K562 (cell line): ENCODE measurements around the gene NMB. TPM values are rescaled to one million over a fixed set of nuclear protein-coding genes. Genes with fewer than 3 reads are reported as not detected.

ENCODE experiments used
- ATAC-seq: fragments of 200-7000 bp; cut with Tn5 transposase; 3 replicates; pipeline ENCODE4 v1.9.1; 2020; ENCODE audit warnings: moderate library complexity
- BruUV-seq: library from RNA; stranded (reverse); fragments of 400-500 nt; replicated peaks from 2 replicates; lab custom pipeline; 2021; lab: Mats Ljungman, UMichigan
- CTCF ChIA-PET: fragments of 300-600 bp; formaldehyde crosslinking; extraction: SDS; loops from one replicate; lab custom pipeline; 2021; ENCODE audit warnings: low intra/inter-chr PET ratio; lab: Yijun Ruan, JAX
- POLR2A ChIA-PET: fragments of 300-600, 350-650 bp; sonication (Branson Sonifier 250); formaldehyde crosslinking; extraction: SDS; loops from one replicate; lab custom pipeline; 2021; ENCODE audit warnings: antibody characterized with exemption, inconsistent platforms; lab: Yijun Ruan, JAX
- DNase-seq, 4 experiments: peaks; one replicate each; pipeline versions ENCODE4 v3.0.0 to v3.0.0-alpha.2; 2011 to 2018; ENCODE audit warnings: low spot score in 3 of 4, mixed read lengths in 3 of 4; ENCODE audit errors: extremely low read depth in 1 of 4
- FAIRE-seq: peaks from 2 replicates; lab custom pipeline; 2011; peaks lifted over from hg19 to GRCh38; lab: Jason Lieb, UNC
- H2AFZ ChIP-seq: 2 replicates; pipeline ENCODE4 v1.6.0; 2011; ENCODE audit warnings: low read depth, low read length, control low read depth, inconsistent platforms
- H3K27ac ChIP-seq: fragments of 200-600 bp; 3 replicates; pipeline ENCODE4 v1.8.0; 2011; ENCODE audit warnings: low read depth, mild to moderate bottlenecking, control low read depth, inconsistent platforms, low read length, moderate library complexity, mixed read lengths; ENCODE audit errors: extremely low read depth
- H3K27me3 ChIP-seq, 2 experiments: fragments of 300-600 bp in 1 of 2; 2 replicates in 1 of 2; 3 replicates in 1 of 2; pipeline versions ENCODE4 v1.6.0 to v1.8.0; 2011; ENCODE audit warnings: inconsistent platforms in 2 of 2, low read length in 2 of 2, mild to moderate bottlenecking in 1 of 2, mixed read lengths in 1 of 2, moderate library complexity in 1 of 2; ENCODE audit not compliant: control insufficient read depth in 2 of 2, insufficient read depth in 2 of 2
- H3K36me3 ChIP-seq: fragments of 300-600 bp; 3 replicates; pipeline ENCODE4 v1.8.0; 2011; ENCODE audit warnings: mild to moderate bottlenecking, low read length, inconsistent platforms; ENCODE audit not compliant: control insufficient read depth, insufficient read depth
- H3K4me1 ChIP-seq, 2 experiments: fragments of 200-600 bp in 1 of 2; replicated peaks in 1 of 2; 2 replicates in 1 of 2; 3 replicates in 1 of 2; pipeline versions ENCODE4 v1.5.1 to v1.8.0; 2011; ENCODE audit warnings: inconsistent platforms in 2 of 2, low read length in 2 of 2, mild to moderate bottlenecking in 1 of 2, mixed read lengths in 1 of 2, moderate library complexity in 1 of 2; ENCODE audit not compliant: control insufficient read depth in 2 of 2, insufficient read depth in 2 of 2
- H3K4me2 ChIP-seq: 2 replicates; pipeline ENCODE4 v1.6.1; 2011; ENCODE audit warnings: low read length, control low read depth, inconsistent platforms, mixed read lengths; ENCODE audit not compliant: insufficient read depth
- H3K4me3 ChIP-seq: fragments of 200-600 bp; sonication (generic), shearing (Covaris generic); 2 replicates; pipeline ENCODE4 v1.5.1; 2016; ENCODE audit warnings: control low read depth, inconsistent platforms
- H3K79me2 ChIP-seq: fragments of 200-600 bp; 3 replicates; pipeline ENCODE4 v1.8.0; 2011; ENCODE audit warnings: low read length, inconsistent platforms; ENCODE audit not compliant: control insufficient read depth, insufficient read depth
- H3K9ac ChIP-seq, 2 experiments: 2 replicates each; pipeline versions ENCODE4 v1.6.0 to v1.6.1; 2011; ENCODE audit warnings: low read depth in 2 of 2, low read length in 2 of 2, control low read depth in 1 of 2, inconsistent platforms in 1 of 2, mild to moderate bottlenecking in 1 of 2, mixed read lengths in 1 of 2; ENCODE audit not compliant: insufficient read depth in 1 of 2
- H3K9me1 ChIP-seq: one replicate; pipeline ENCODE4 v1.6.0; 2011; ENCODE audit warnings: inconsistent platforms, mild to moderate bottlenecking, low read length, moderate library complexity; ENCODE audit not compliant: control insufficient read depth, insufficient read depth
- H3K9me3 ChIP-seq: replicated peaks from 2 replicates; pipeline ENCODE4 v1.5.1; 2011; ENCODE audit warnings: low read depth, low read length, inconsistent platforms; ENCODE audit not compliant: control insufficient read depth, insufficient read depth
- H4K20me1 ChIP-seq: replicated peaks from 2 replicates; pipeline ENCODE4 v1.6.1; 2011; ENCODE audit warnings: low read length, inconsistent platforms, mixed read lengths; ENCODE audit not compliant: control insufficient read depth, insufficient read depth
- HDAC3 ChIP-seq: fragments of 450-650 bp; IDR thresholded peaks from 2 replicates; pipeline ENCODE4 v1.6.1; 2018; ENCODE audit warnings: borderline replicate concordance, mild to moderate bottlenecking, moderate library complexity; ENCODE audit not compliant: partially characterized antibody
- HDGF ChIP-seq: fragments of 450-650 bp; IDR thresholded peaks from 2 replicates; pipeline ENCODE4 v1.6.1; 2016
- MTA1 ChIP-seq: fragments of 450-650 bp; IDR thresholded peaks from 2 replicates; pipeline ENCODE4 v1.6.1; 2017; ENCODE audit warnings: borderline replicate concordance
- NFE2 ChIP-seq: IDR thresholded peaks from 2 replicates; pipeline ENCODE4 v1.6.1; 2014; ENCODE audit warnings: antibody characterized with exemption, low read depth
- POLR2AphosphoS2 ChIP-seq: IDR thresholded peaks from 2 replicates; pipeline ENCODE4 v1.6.1; 2012; ENCODE audit warnings: low read length, improper control_type of control experiment
- SIN3A ChIP-seq, 2 experiments: fragments of 150-350 bp in 1 of 2; IDR thresholded peaks; 2 replicates each; pipeline ENCODE4 v1.6.1; 2011 to 2016; ENCODE audit warnings: borderline replicate concordance in 2 of 2, low read depth in 2 of 2, low read length in 2 of 2, mild to moderate bottlenecking in 2 of 2, moderate library complexity in 2 of 2; ENCODE audit not compliant: control insufficient read depth in 1 of 2
- SMC3 ChIP-seq: conservative IDR thresholded peaks from 2 replicates; pipeline ENCODE4 v1.6.1; 2011; ENCODE audit warnings: low read depth, low read length, improper control_type of control experiment; ENCODE audit not compliant: insufficient read depth
- TBP ChIP-seq: optimal IDR thresholded peaks from 2 replicates; pipeline ENCODE3; 2011; ENCODE audit warnings: low read depth, low read length, improper control_type of control experiment
- ZC3H4 ChIP-seq: sonication (generic); formaldehyde crosslinking; IDR thresholded peaks from 2 replicates; pipeline ENCODE4 v1.9.0; 2021; ENCODE audit warnings: missing genetic modification reagents, borderline replicate concordance
- WGBS: fragments of 100-300 bp; shearing (Covaris generic); methylation state at CpG from one replicate; pipeline ENCODE4 v1.1.6; 2016; ENCODE audit warnings: low coverage, mixed read lengths; ENCODE audit not compliant: insufficient coverage; ENCODE audit errors: missing lambda C conversion rate; 5-methylcytosine and 5-hydroxymethylcytosine counted together
- in situ Hi-C: fragments of 300-500 bp; cut with MboI; formaldehyde crosslinking; loops from 4 replicates; pipeline ENCODE4 v1.15.0; 2018; ENCODE audit warnings: inconsistent platforms, mixed read lengths
- intact Hi-C: fragments of 100-400 bp; cut with micrococcal nuclease; formaldehyde crosslinking; loops from 2 replicates; pipeline ENCODE4 v1.14.2; 2022
- polyA plus RNA-seq, 8 experiments: library from polyadenylated mRNA; depleted of rRNA in 4 of 8; stranded (reverse) in 5 of 8; unstranded in 3 of 8; fragments of >200 nt; fragmentation: Nextera tagmentation in 2 of 8; fragmentation: Illumina TruSeq in 1 of 8; extraction: Ambion mirVana in 2 of 8; extraction: Trizol in 1 of 8; gene quantifications; 2 replicates each; pipeline versions ENCODE4 v1.2.1 to v1.2.3, GENCODE V29; 2011 to 2014; ENCODE audit warnings: inconsistent platforms in 1 of 8, missing spikeins in 1 of 8
- total RNA-seq, 7 experiments: library from RNA; depleted of rRNA in 6 of 7; stranded (reverse); fragments of >200 nt in 6 of 7; fragmentation: Illumina TruSeq in 2 of 7; extraction: Trizol in 2 of 7; gene quantifications; 2 replicates each; pipeline versions ENCODE4 v1.2.1 to v1.2.3, GENCODE V29; 2011 to 2021; ENCODE audit warnings: low replicate concordance in 1 of 7
- TF ChIP-seq, protein P1 (sequence below): fragments of 450-650 bp; IDR thresholded peaks from 2 replicates; pipeline ENCODE4 v1.6.1; 2017; ENCODE audit warnings: antibody characterized with exemption, mild to moderate bottlenecking
- TF ChIP-seq, protein P2 (sequence below), 3 experiments: IDR thresholded peaks in 2 of 3; conservative IDR thresholded peaks in 1 of 3; 2 replicates each; pipeline ENCODE4 v1.5.1; 2011 to 2012; ENCODE audit warnings: low read length in 3 of 3, mild to moderate bottlenecking in 3 of 3, control low read depth in 2 of 3, improper control_type of control experiment in 1 of 3, inconsistent platforms in 1 of 3, low read depth in 1 of 3, mixed read lengths in 1 of 3, moderate library complexity in 1 of 3; ENCODE audit not compliant: insufficient read depth in 2 of 3
- TF ChIP-seq, protein P3 (sequence below): sonication (generic); formaldehyde crosslinking; IDR thresholded peaks from 2 replicates; pipeline ENCODE4 v1.9.0; 2022; ENCODE audit warnings: mild to moderate bottlenecking, missing genetic modification reagents
- TF ChIP-seq, protein P4 (sequence below), 2 experiments: fragments of 450-650 bp; conservative IDR thresholded peaks; 2 replicates each; pipeline ENCODE4 v1.6.1; 2017; ENCODE audit warnings: mild to moderate bottlenecking in 2 of 2, moderate library complexity in 2 of 2

NMB gene
- total and polyA plus RNA-seq, 9 of the 15 experiments (the other 6 are each of a cell fraction or from before 2014, with no cell fraction given) = 0.06 to 0.16 (median 0.09) TPM; not detected in 5

DNA sequence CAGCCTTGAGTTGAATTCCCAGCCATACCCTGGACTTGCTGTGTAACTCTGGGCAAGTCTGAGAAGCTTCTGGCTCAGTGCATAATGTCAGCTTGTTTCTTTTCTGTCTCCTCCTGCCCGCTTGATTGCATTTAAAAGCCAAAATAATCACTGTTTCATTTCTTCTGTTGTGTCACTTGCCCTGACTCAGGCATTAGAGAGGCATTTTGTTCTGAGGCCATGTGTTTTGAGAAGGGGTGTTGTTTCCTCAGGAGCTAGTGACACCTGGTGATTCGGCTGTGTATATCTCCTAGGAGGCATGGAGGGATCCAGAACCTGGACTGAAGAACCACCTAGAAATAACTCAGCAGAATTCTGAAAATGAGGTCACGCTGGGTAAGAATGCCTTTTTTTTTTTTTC is 19.9 kb downstream of the NMB start:
- DNase-seq (peak; percentile 38 to 61 (median 50)), ATAC-seq (peak; percentile 48), FAIRE-seq (peak; percentile 63)
- Histone ChIP-seq H3K79me2 (peaks cover 18% of the 10 kb centered on the region), H3K9ac (no peak overlapping the region), H3K4me1 (peaks cover 11 to 12% of the 10 kb centered on the region in 2 experiments; a peak in 4 of 5 replicates), H3K9me3 (no peaks in the 10 kb centered on the region), H2AFZ (no peak overlapping the region), H3K27me3 (no peaks in the 10 kb centered on the region), H3K4me3 (no peak overlapping the region), H3K4me2 (no peak overlapping the region), H3K9me1 (no peaks in the 10 kb centered on the region), H4K20me1 (no peaks in the 10 kb centered on the region; the same call in 1 of the 2 replicates), H3K36me3 (peaks cover 67% of the 10 kb centered on the region), H3K27ac (no peak overlapping the region)
- no TSS peak for BruUV-seq
- ChIA-PET POLR2A (interaction anchor here (0.6 to 1.5 kb wide), 4 partner anchors 10 to 198 kb away, joined by 3 to 11 read pairs (median 3); no protein-coding TSS in a partner anchor), CTCF (interaction anchor here (0.7 to 2.8 kb wide), 3 partner anchors 39 to 495 kb away, joined by 3 to 18 read pairs (median 9); no protein-coding TSS in a partner anchor)
- in situ Hi-C loops = no loop called here
- 62% methylated on average over 3 of the region's 3 CpGs for WGBS
- intact Hi-C loops = loop anchor here (1.0 kb wide), 1 partner anchor 39 kb away; no protein-coding TSS in a partner anchor
- TF ChIP-seq POLR2AphosphoS2 (no peak), HDAC3 (no peak), HDGF (0 out of 2 replicates have a peak, but pooled peaks have one; percentile 48), SIN3A (IDR thresholded peaks at IDR 0.05; ENCODE audit: borderline replicate concordance in 2 of 2, control insufficient read depth in 1 of 2, low read depth in 2 of 2, low read length in 2 of 2) (no peak), NFE2 (0 out of 2 replicates have a peak, but pooled peaks have one; percentile 9), TBP (no peak), SMC3 (peak; percentile 36), MTA1 (no peak), ZC3H4 (CRISPR knock-in tag) (no peak)
- TF ChIP-seq, protein P1, sequence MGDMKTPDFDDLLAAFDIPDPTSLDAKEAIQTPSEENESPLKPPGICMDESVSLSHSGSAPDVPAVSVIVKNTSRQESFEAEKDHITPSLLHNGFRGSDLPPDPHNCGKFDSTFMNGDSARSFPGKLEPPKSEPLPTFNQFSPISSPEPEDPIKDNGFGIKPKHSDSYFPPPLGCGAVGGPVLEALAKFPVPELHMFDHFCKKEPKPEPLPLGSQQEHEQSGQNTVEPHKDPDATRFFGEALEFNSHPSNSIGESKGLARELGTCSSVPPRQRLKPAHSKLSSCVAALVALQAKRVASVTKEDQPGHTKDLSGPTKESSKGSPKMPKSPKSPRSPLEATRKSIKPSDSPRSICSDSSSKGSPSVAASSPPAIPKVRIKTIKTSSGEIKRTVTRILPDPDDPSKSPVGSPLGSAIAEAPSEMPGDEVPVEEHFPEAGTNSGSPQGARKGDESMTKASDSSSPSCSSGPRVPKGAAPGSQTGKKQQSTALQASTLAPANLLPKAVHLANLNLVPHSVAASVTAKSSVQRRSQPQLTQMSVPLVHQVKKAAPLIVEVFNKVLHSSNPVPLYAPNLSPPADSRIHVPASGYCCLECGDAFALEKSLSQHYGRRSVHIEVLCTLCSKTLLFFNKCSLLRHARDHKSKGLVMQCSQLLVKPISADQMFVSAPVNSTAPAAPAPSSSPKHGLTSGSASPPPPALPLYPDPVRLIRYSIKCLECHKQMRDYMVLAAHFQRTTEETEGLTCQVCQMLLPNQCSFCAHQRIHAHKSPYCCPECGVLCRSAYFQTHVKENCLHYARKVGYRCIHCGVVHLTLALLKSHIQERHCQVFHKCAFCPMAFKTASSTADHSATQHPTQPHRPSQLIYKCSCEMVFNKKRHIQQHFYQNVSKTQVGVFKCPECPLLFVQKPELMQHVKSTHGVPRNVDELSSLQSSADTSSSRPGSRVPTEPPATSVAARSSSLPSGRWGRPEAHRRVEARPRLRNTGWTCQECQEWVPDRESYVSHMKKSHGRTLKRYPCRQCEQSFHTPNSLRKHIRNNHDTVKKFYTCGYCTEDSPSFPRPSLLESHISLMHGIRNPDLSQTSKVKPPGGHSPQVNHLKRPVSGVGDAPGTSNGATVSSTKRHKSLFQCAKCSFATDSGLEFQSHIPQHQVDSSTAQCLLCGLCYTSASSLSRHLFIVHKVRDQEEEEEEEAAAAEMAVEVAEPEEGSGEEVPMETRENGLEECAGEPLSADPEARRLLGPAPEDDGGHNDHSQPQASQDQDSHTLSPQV = 0 out of 2 replicates have a peak, but pooled peaks have one; percentile 31
- TF ChIP-seq, protein P2, sequence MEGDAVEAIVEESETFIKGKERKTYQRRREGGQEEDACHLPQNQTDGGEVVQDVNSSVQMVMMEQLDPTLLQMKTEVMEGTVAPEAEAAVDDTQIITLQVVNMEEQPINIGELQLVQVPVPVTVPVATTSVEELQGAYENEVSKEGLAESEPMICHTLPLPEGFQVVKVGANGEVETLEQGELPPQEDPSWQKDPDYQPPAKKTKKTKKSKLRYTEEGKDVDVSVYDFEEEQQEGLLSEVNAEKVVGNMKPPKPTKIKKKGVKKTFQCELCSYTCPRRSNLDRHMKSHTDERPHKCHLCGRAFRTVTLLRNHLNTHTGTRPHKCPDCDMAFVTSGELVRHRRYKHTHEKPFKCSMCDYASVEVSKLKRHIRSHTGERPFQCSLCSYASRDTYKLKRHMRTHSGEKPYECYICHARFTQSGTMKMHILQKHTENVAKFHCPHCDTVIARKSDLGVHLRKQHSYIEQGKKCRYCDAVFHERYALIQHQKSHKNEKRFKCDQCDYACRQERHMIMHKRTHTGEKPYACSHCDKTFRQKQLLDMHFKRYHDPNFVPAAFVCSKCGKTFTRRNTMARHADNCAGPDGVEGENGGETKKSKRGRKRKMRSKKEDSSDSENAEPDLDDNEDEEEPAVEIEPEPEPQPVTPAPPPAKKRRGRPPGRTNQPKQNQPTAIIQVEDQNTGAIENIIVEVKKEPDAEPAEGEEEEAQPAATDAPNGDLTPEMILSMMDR (IDR thresholded peaks at IDR 0.05 in 2 of 3, conservative IDR thresholded peaks at IDR 0.05 in 1 of 3; ENCODE audit: insufficient read depth in 2 of 3, low read depth in 1 of 3, low read length in 3 of 3) = peak; percentile 44 to 65 (median 50); a peak in 5 of 6 replicates
- TF ChIP-seq, protein P3, sequence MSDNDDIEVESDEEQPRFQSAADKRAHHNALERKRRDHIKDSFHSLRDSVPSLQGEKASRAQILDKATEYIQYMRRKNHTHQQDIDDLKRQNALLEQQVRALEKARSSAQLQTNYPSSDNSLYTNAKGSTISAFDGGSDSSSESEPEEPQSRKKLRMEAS (CRISPR knock-in tag) = 0 out of 2 replicates have a peak, but pooled peaks have one; percentile 16
- TF ChIP-seq, protein P4, sequence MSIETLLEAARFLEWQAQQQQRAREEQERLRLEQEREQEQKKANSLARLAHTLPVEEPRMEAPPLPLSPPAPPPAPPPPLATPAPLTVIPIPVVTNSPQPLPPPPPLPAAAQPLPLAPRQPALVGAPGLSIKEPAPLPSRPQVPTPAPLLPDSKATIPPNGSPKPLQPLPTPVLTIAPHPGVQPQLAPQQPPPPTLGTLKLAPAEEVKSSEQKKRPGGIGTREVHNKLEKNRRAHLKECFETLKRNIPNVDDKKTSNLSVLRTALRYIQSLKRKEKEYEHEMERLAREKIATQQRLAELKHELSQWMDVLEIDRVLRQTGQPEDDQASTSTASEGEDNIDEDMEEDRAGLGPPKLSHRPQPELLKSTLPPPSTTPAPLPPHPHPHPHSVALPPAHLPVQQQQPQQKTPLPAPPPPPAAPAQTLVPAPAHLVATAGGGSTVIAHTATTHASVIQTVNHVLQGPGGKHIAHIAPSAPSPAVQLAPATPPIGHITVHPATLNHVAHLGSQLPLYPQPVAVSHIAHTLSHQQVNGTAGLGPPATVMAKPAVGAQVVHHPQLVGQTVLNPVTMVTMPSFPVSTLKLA (conservative IDR thresholded peaks at IDR 0.05) = peak in 1 of 2 experiments; percentile 33; a peak in 1 of 4 replicates
